ENCODE results near the gene SQSTM1.

SQSTM1 gene

GRCh38 chr5:179875741-179876609, 55.3 kb downstream of the SQSTM1 start:
- Mint-ChIP-seq H3K9me3 (no peaks in the 10 kb centered on the region), H3K27ac (no peak overlapping the region), H3K4me1 (ENCODE audit: low read depth in 2 of 2) (no peaks in the 10 kb centered on the region), H3K4me3 (no peak overlapping the region), H3K36me3 (ENCODE audit: insufficient read depth) (peaks cover 12% of the 10 kb centered on the region), H3K27me3 (no peaks in the 10 kb centered on the region)
- DNase-seq (no peak), ATAC-seq (replicated peaks) (no peak)

- Mint-ChIP-seq H3K27ac (no peak overlapping the region), H3K36me3 (ENCODE audit: insufficient read depth) (peaks cover 12% of the 10 kb centered on the region)
These were observed 55.9 kb downstream of the SQSTM1 start for GRCh38 chr5:179876610-179876952.

GRCh38 chr5:179878222-179879002, 57.7 kb downstream of the SQSTM1 start:
- Mint-ChIP-seq H3K9me3 (peaks cover 0 to 5% of the 10 kb centered on the region in 2 donors), H3K4me1 (ENCODE audit: low read depth in 2 of 2) (no peaks in the 10 kb centered on the region), H3K27ac (no peak overlapping the region), H3K4me3 (no peak overlapping the region), H3K27me3 (no peaks in the 10 kb centered on the region), H3K36me3 (ENCODE audit: insufficient read depth) (peaks cover 14% of the 10 kb centered on the region)
- ATAC-seq (replicated peaks) (no peak), DNase-seq (no peak)

More at GRCh38 chr5:179876610-179876952, 55.9 kb downstream of the SQSTM1 start:
- Mint-ChIP-seq H3K4me3 (no peak overlapping the region), H3K9me3 (no peaks in the 10 kb centered on the region), H3K27me3 (no peaks in the 10 kb centered on the region), H3K4me1 (ENCODE audit: low read depth in 2 of 2) (no peaks in the 10 kb centered on the region)
- no peak for DNase-seq
- no peak for ATAC-seq (replicated peaks)

GRCh38 chr5:179879003-179879689, 58.4 kb downstream of the SQSTM1 start:
- Mint-ChIP-seq H3K9me3 (peaks cover 0 to 9% of the 10 kb centered on the region in 2 donors), H3K36me3 (ENCODE audit: insufficient read depth) (peaks cover 19% of the 10 kb centered on the region), H3K4me1 (ENCODE audit: low read depth in 2 of 2) (no peaks in the 10 kb centered on the region), H3K4me3 (no peak overlapping the region), H3K27me3 (no peaks in the 10 kb centered on the region), H3K27ac (no peak overlapping the region)
- ATAC-seq (replicated peaks) (no peak), DNase-seq (no peak)

- Mint-ChIP-seq H3K36me3 (ENCODE audit: insufficient read depth) (peaks cover 17% of the 10 kb centered on the region), H3K27ac (no peak overlapping the region), H3K9me3 (peaks cover 0 to 9% of the 10 kb centered on the region in 2 donors), H3K27me3 (no peaks in the 10 kb centered on the region), H3K4me1 (ENCODE audit: low read depth in 2 of 2) (no peaks in the 10 kb centered on the region), H3K4me3 (no peak overlapping the region)
- DNase-seq (no peak), ATAC-seq (replicated peaks) (no peak)
These were observed 58.9 kb downstream of the SQSTM1 start for GRCh38 chr5:179879690-179880010.

- Mint-ChIP-seq H3K36me3 (ENCODE audit: insufficient read depth) (peaks cover 16% of the 10 kb centered on the region), H3K27me3 (no peaks in the 10 kb centered on the region), H3K4me1 (ENCODE audit: low read depth in 2 of 2) (no peaks in the 10 kb centered on the region), H3K9me3 (peaks cover 0 to 9% of the 10 kb centered on the region in 2 donors), H3K4me3 (no peak overlapping the region), H3K27ac (no peak overlapping the region)
- no peak for ATAC-seq (replicated peaks)
- DNase-seq, result no peak
These were observed 59.5 kb downstream of the SQSTM1 start for GRCh38 chr5:179880066-179880650.

GRCh38 chr5:179880848-179881590, 60.3 kb downstream of the SQSTM1 start:
- Mint-ChIP-seq H3K27me3 (no peaks in the 10 kb centered on the region), H3K9me3 (peaks cover 0 to 9% of the 10 kb centered on the region in 2 donors), H3K36me3 (ENCODE audit: insufficient read depth) (peaks cover 22% of the 10 kb centered on the region), H3K4me1 (ENCODE audit: low read depth in 2 of 2) (peaks cover 0 to 2% of the 10 kb centered on the region in 2 donors), H3K27ac (peak overlapping the region in 1 of 2 donors; percentile 3), H3K4me3 (no peak overlapping the region)
- DNase-seq (no peak), ATAC-seq (replicated peaks) (no peak)

GRCh38 chr5:179882338-179882737, 61.6 kb downstream of the SQSTM1 start:
- Mint-ChIP-seq H3K36me3 (ENCODE audit: insufficient read depth) (peaks cover 22% of the 10 kb centered on the region), H3K9me3 (peaks cover 0 to 9% of the 10 kb centered on the region in 2 donors), H3K27ac (peak overlapping the region in 1 of 2 donors; percentile 3), H3K4me3 (no peak overlapping the region), H3K27me3 (no peaks in the 10 kb centered on the region), H3K4me1 (ENCODE audit: low read depth in 2 of 2) (peaks cover 0 to 3% of the 10 kb centered on the region in 2 donors)
- ATAC-seq (replicated peaks) (no peak), DNase-seq (no peak)

GRCh38 chr5:179883163-179883562, 62.5 kb downstream of the SQSTM1 start:
- Mint-ChIP-seq H3K4me1 (ENCODE audit: low read depth in 2 of 2) (peaks cover 0 to 3% of the 10 kb centered on the region in 2 donors), H3K27me3 (no peaks in the 10 kb centered on the region), H3K9me3 (peaks cover 0 to 9% of the 10 kb centered on the region in 2 donors), H3K4me3 (no peak overlapping the region), H3K27ac (no peak overlapping the region), H3K36me3 (ENCODE audit: insufficient read depth) (peaks cover 19% of the 10 kb centered on the region)
- ATAC-seq (replicated peaks), result no peak
- DNase-seq, result no peak

- H3K9me3 Mint-ChIP-seq, result peaks cover 0 to 9% of the 10 kb centered on the region in 2 donors
- no peak overlapping the region for H3K27ac Mint-ChIP-seq
- DNase-seq, result no peak
- peaks cover 31% of the 10 kb centered on the region for H3K36me3 Mint-ChIP-seq (ENCODE audit: insufficient read depth)
- peaks cover 3 to 4% of the 10 kb centered on the region in 2 donors for H3K4me1 Mint-ChIP-seq (ENCODE audit: low read depth in 2 of 2)
- H3K27me3 Mint-ChIP-seq, result no peaks in the 10 kb centered on the region
- ATAC-seq (replicated peaks), result no peak
- no peak overlapping the region for H3K4me3 Mint-ChIP-seq
These were observed 64.9 kb downstream of the SQSTM1 start for GRCh38 chr5:179885491-179886090.

GRCh38 chr5:179886190-179886911, 65.6 kb downstream of the SQSTM1 start:
- Mint-ChIP-seq H3K4me1 (ENCODE audit: low read depth in 2 of 2) (peaks cover 3 to 4% of the 10 kb centered on the region in 2 donors), H3K9me3 (peaks cover 0 to 9% of the 10 kb centered on the region in 2 donors), H3K36me3 (ENCODE audit: insufficient read depth) (peaks cover 36% of the 10 kb centered on the region), H3K27me3 (no peaks in the 10 kb centered on the region), H3K27ac (no peak overlapping the region), H3K4me3 (no peak overlapping the region)
- DNase-seq (no peak), ATAC-seq (replicated peaks) (no peak)

- ATAC-seq (replicated peaks), result no peak
- Mint-ChIP-seq H3K27ac (peak overlapping the region in 1 of 2 donors; percentile 63), H3K4me3 (no peak overlapping the region), H3K9me3 (peaks cover 0 to 9% of the 10 kb centered on the region in 2 donors), H3K4me1 (ENCODE audit: low read depth in 2 of 2) (peaks cover 3 to 4% of the 10 kb centered on the region in 2 donors), H3K36me3 (ENCODE audit: insufficient read depth) (peaks cover 37% of the 10 kb centered on the region), H3K27me3 (no peaks in the 10 kb centered on the region)
- DNase-seq, result no peak
These were observed 66.4 kb downstream of the SQSTM1 start for GRCh38 chr5:179887095-179887494.

All from effector memory CD8-positive, alpha-beta T cell (primary cell).